Astrocyte (in vitro differentiated cells and primary cell): ENCODE measurements around the gene SLC26A3. TPM values are rescaled to one million over a fixed set of nuclear protein-coding genes. Genes with fewer than 3 reads are reported as not detected.

Source experiments
- DNase-seq: peaks from one replicate; pipeline ENCODE4 v3.0.0-alpha.2; 2010; ENCODE audit warnings: low read depth
- FAIRE-seq: peaks from 2 replicates; lab custom pipeline; 2011; peaks lifted over from hg19 to GRCh38; lab: Jason Lieb, UNC
- H2AFZ ChIP-seq: 2 replicates; pipeline ENCODE4 v1.6.0; 2012; ENCODE audit warnings: low read depth, low read length, inconsistent platforms
- H3K27ac ChIP-seq: 2 replicates; pipeline ENCODE4 v1.5.1; 2011; ENCODE audit warnings: low read depth, low read length, inconsistent platforms
- H3K27me3 ChIP-seq: 2 replicates; pipeline ENCODE4 v1.6.0; 2011; ENCODE audit warnings: low read length, inconsistent platforms; ENCODE audit not compliant: insufficient read depth
- H3K36me3 ChIP-seq: 2 replicates; pipeline ENCODE4 v1.5.1; 2011; ENCODE audit warnings: low read length, inconsistent platforms; ENCODE audit not compliant: insufficient read depth
- H3K4me1 ChIP-seq: 2 replicates; pipeline ENCODE4 v1.5.1; 2011; ENCODE audit warnings: low read length, inconsistent platforms; ENCODE audit not compliant: insufficient read depth
- H3K4me2 ChIP-seq: 2 replicates; pipeline ENCODE4 v1.6.0; 2012; ENCODE audit warnings: low read length, inconsistent platforms
- H3K4me3 ChIP-seq: 2 replicates; pipeline ENCODE4 v1.5.1; 2011; ENCODE audit warnings: low read depth, mild to moderate bottlenecking, low read length, inconsistent platforms; ENCODE audit not compliant: insufficient read depth
- H3K79me2 ChIP-seq: 2 replicates; pipeline ENCODE4 v1.6.0; 2012; ENCODE audit warnings: mild to moderate bottlenecking, low read length, inconsistent platforms; ENCODE audit not compliant: insufficient read depth
- H3K9ac ChIP-seq: 2 replicates; pipeline ENCODE4 v1.6.0; 2012; ENCODE audit warnings: mild to moderate bottlenecking, low read length, inconsistent platforms
- H3K9me3 ChIP-seq: 2 replicates; pipeline ENCODE4 v1.5.1; 2012; ENCODE audit warnings: low read depth, mild to moderate bottlenecking, low read length, inconsistent platforms; ENCODE audit not compliant: insufficient read depth
- H4K20me1 ChIP-seq: 2 replicates; pipeline ENCODE4 v1.6.0; 2012; ENCODE audit warnings: low read length, inconsistent platforms; ENCODE audit not compliant: insufficient read depth
- H3K27ac Mint-ChIP-seq: one replicate; pipeline ENCODE4 v1.8.0; 2021; ENCODE audit warnings: mild to moderate bottlenecking, mixed read lengths; ENCODE audit not compliant: unreplicated experiment
- H3K27me3 Mint-ChIP-seq: one replicate; pipeline ENCODE4 v1.8.0; 2021; ENCODE audit warnings: low read depth, mixed read lengths; ENCODE audit not compliant: unreplicated experiment
- H3K36me3 Mint-ChIP-seq: one replicate; pipeline ENCODE4 v1.8.0; 2021; ENCODE audit warnings: low read depth, mixed read lengths; ENCODE audit not compliant: unreplicated experiment
- H3K4me1 Mint-ChIP-seq: one replicate; pipeline ENCODE4 v1.8.0; 2021; ENCODE audit warnings: low read depth, mixed read lengths; ENCODE audit not compliant: unreplicated experiment
- H3K4me3 Mint-ChIP-seq: one replicate; pipeline ENCODE4 v1.8.0; 2021; ENCODE audit warnings: mild to moderate bottlenecking, moderate library complexity, mixed read lengths; ENCODE audit not compliant: unreplicated experiment
- H3K9me3 Mint-ChIP-seq: one replicate; pipeline ENCODE4 v1.8.0; 2021; ENCODE audit warnings: mild to moderate bottlenecking, mixed read lengths; ENCODE audit not compliant: unreplicated experiment
- EZH2 ChIP-seq: IDR thresholded peaks from 2 replicates; pipeline ENCODE4 v1.6.1; 2012; ENCODE audit warnings: mild to moderate bottlenecking, low read length, inconsistent platforms; ENCODE audit not compliant: insufficient read depth
- total RNA-seq: library from RNA; stranded (reverse); gene quantifications from 2 replicates; pipeline ENCODE4 v1.2.1, GENCODE V29; 2021
- TF ChIP-seq, protein P1 (sequence below): IDR thresholded peaks from 2 replicates; pipeline ENCODE4 v1.5.1; 2011; ENCODE audit warnings: low read depth, mild to moderate bottlenecking, inconsistent platforms, low read length, moderate library complexity; ENCODE audit not compliant: insufficient read depth

The SLC26A3 gene
- total RNA-seq, 1 donor from 2014 or later = not detected

- Histone ChIP-seq H2AFZ (no peak overlapping the region), H3K4me3 (no peak overlapping the region), H4K20me1 (no peaks in the 10 kb centered on the region), H3K36me3 (no peaks in the 10 kb centered on the region), H3K9me3 (no peaks in the 10 kb centered on the region), H3K4me1 (no peaks in the 10 kb centered on the region), H3K27me3 (peaks cover 18% of the 10 kb centered on the region), H3K27ac (no peak overlapping the region), H3K9ac (no peak overlapping the region), H3K79me2 (no peaks in the 10 kb centered on the region), H3K4me2 (no peak overlapping the region)
- Mint-ChIP-seq H3K4me1 (no peaks in the 10 kb centered on the region), H3K4me3 (no peak overlapping the region), H3K36me3 (no peaks in the 10 kb centered on the region), H3K27me3 (peaks cover 6% of the 10 kb centered on the region), H3K9me3 (no peaks in the 10 kb centered on the region), H3K27ac (no peak overlapping the region)
- FAIRE-seq (no peak), DNase-seq (no peak)
- TF ChIP-seq EZH2 = no peak
- TF ChIP-seq, protein P1, sequence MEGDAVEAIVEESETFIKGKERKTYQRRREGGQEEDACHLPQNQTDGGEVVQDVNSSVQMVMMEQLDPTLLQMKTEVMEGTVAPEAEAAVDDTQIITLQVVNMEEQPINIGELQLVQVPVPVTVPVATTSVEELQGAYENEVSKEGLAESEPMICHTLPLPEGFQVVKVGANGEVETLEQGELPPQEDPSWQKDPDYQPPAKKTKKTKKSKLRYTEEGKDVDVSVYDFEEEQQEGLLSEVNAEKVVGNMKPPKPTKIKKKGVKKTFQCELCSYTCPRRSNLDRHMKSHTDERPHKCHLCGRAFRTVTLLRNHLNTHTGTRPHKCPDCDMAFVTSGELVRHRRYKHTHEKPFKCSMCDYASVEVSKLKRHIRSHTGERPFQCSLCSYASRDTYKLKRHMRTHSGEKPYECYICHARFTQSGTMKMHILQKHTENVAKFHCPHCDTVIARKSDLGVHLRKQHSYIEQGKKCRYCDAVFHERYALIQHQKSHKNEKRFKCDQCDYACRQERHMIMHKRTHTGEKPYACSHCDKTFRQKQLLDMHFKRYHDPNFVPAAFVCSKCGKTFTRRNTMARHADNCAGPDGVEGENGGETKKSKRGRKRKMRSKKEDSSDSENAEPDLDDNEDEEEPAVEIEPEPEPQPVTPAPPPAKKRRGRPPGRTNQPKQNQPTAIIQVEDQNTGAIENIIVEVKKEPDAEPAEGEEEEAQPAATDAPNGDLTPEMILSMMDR = no peak
Observed at GRCh38 chr7:107788662-107789061, 14.4 kb downstream of the SLC26A3 start.

- Histone ChIP-seq H3K9ac (no peak overlapping the region), H3K36me3 (no peaks in the 10 kb centered on the region), H3K4me2 (no peak overlapping the region), H3K27me3 (peaks cover 18% of the 10 kb centered on the region), H2AFZ (no peak overlapping the region), H3K9me3 (no peaks in the 10 kb centered on the region), H3K79me2 (no peaks in the 10 kb centered on the region), H3K27ac (no peak overlapping the region), H4K20me1 (no peaks in the 10 kb centered on the region), H3K4me3 (no peak overlapping the region), H3K4me1 (no peaks in the 10 kb centered on the region)
- DNase-seq (no peak), FAIRE-seq (no peak)
- H3K4me3 Mint-ChIP-seq = no peak overlapping the region
- H3K9me3 Mint-ChIP-seq = no peaks in the 10 kb centered on the region
- no peaks in the 10 kb centered on the region for H3K4me1 Mint-ChIP-seq
- H3K36me3 Mint-ChIP-seq = no peaks in the 10 kb centered on the region
- H3K27me3 Mint-ChIP-seq = peaks cover 7% of the 10 kb centered on the region
- TF ChIP-seq, protein P1 = no peak
- TF ChIP-seq EZH2 = no peak
- H3K27ac Mint-ChIP-seq = no peak overlapping the region
Observed at GRCh38 chr7:107788216-107788615, 14.8 kb downstream of the SLC26A3 start.

GRCh38 chr7:107785926-107786325 lies 17.1 kb downstream of the SLC26A3 start:
- Mint-ChIP-seq H3K27ac (no peak overlapping the region), H3K4me3 (no peak overlapping the region), H3K36me3 (no peaks in the 10 kb centered on the region), H3K27me3 (peaks cover 11% of the 10 kb centered on the region), H3K9me3 (no peaks in the 10 kb centered on the region), H3K4me1 (no peaks in the 10 kb centered on the region)
- H3K9ac ChIP-seq = no peak overlapping the region
- no peak overlapping the region for H3K4me3 ChIP-seq
- no peaks in the 10 kb centered on the region for H3K9me3 ChIP-seq
- FAIRE-seq (no peak), DNase-seq (no peak)
- H2AFZ ChIP-seq = no peak overlapping the region
- TF ChIP-seq, protein P1 = no peak
- TF ChIP-seq EZH2 = no peak
- H3K4me1 ChIP-seq = no peaks in the 10 kb centered on the region
- no peaks in the 10 kb centered on the region for H3K79me2 ChIP-seq
- no peaks in the 10 kb centered on the region for H4K20me1 ChIP-seq
- no peaks in the 10 kb centered on the region for H3K36me3 ChIP-seq
- no peak overlapping the region for H3K27ac ChIP-seq
- H3K27me3 ChIP-seq = peaks cover 18% of the 10 kb centered on the region
- no peak overlapping the region for H3K4me2 ChIP-seq
